NAMALWA (cell line): ENCODE measurements around the gene PBRM1.

ENCODE experiments used
- DNase-seq: peaks from one replicate; pipeline ENCODE4 v3.0.0-alpha.2; 2015; ENCODE audit warnings: low spot score

The PBRM1 gene

GRCh38 chr3:52574056-52574965 is 111.4 kb downstream of the PBRM1 start:
- DNase-seq: no peak

GRCh38 chr3:52572221-52572620 is 113.5 kb downstream of the PBRM1 start:
- no peak for DNase-seq

- DNase-seq: no peak
Measured at GRCh38 chr3:52570076-52570475, 115.6 kb downstream of the PBRM1 start.

- DNase-seq: no peak
Measured at GRCh38 chr3:52568069-52568468, 117.6 kb downstream of the PBRM1 start.

- no peak for DNase-seq
Measured at GRCh38 chr3:52563984-52564383, 121.7 kb downstream of the PBRM1 start.

GRCh38 chr3:52561028-52561747 is 124.5 kb downstream of the PBRM1 start:
- no peak for DNase-seq

- no peak for DNase-seq
Measured at GRCh38 chr3:52558436-52558835, 127.3 kb downstream of the PBRM1 start.

GRCh38 chr3:52557011-52557960 is 128.4 kb downstream of the PBRM1 start:
- DNase-seq: no peak

- no peak for DNase-seq
Measured at GRCh38 chr3:52555056-52555455, 130.7 kb downstream of the PBRM1 start.

GRCh38 chr3:52554026-52554755 is 131.5 kb downstream of the PBRM1 start:
- DNase-seq: no peak

- no peak for DNase-seq
Measured at GRCh38 chr3:52552089-52552488, 133.6 kb downstream of the PBRM1 start.

GRCh38 chr3:52551118-52551517 is 134.6 kb downstream of the PBRM1 start:
- DNase-seq: no peak

GRCh38 chr3:52547143-52547542 is 138.6 kb downstream of the PBRM1 start:
- DNase-seq: no peak

- no peak for DNase-seq
Measured at GRCh38 chr3:52546111-52546901, 139.4 kb downstream of the PBRM1 start.

GRCh38 chr3:52544937-52545336 is 140.8 kb downstream of the PBRM1 start:
- no peak for DNase-seq

- no peak for DNase-seq
Measured at GRCh38 chr3:52541050-52541449, 144.7 kb downstream of the PBRM1 start.

GRCh38 chr3:52539010-52539653 is 146.6 kb downstream of the PBRM1 start:
- no peak for DNase-seq

GRCh38 chr3:52537726-52538421 is 147.8 kb downstream of the PBRM1 start:
- DNase-seq: no peak

GRCh38 chr3:52537165-52537620 is 148.5 kb downstream of the PBRM1 start:
- DNase-seq: no peak
